SKM-1 (cell line): ENCODE results near the gene USH1G.
"Not testable (repeated sequence)": the region's sequence is repeated elsewhere in the genome, so short reads cannot be mapped to it uniquely, and the experiment has no call there.

Experiments
- DNase-seq: peaks from one replicate; lab custom pipeline; 2025; ENCODE audit not compliant: unreplicated experiment; lab: John Stamatoyannopoulos, UW

The USH1G gene

DNA sequence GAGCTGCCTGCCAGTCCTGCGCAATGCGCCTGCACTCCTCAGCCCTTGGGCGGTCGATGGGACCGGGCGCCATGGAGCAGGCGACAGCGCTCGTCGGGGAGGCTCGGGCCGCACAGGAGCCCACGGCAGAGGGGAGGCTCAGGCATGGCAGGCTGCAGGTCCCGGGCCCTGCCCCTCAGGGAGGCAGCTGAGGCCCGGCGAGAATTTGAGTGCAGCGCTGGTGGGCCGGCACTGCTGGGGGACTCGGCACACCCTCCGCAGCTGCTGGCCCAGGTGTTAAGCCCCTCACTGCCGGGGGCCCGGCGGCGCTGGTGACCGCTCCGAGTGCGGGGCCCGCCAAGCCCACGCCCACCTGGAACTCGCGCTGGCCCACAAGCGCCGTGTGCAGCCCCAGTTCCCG lies 16.0 kb downstream of the USH1G start:
- DNase-seq = no peak

DNA sequence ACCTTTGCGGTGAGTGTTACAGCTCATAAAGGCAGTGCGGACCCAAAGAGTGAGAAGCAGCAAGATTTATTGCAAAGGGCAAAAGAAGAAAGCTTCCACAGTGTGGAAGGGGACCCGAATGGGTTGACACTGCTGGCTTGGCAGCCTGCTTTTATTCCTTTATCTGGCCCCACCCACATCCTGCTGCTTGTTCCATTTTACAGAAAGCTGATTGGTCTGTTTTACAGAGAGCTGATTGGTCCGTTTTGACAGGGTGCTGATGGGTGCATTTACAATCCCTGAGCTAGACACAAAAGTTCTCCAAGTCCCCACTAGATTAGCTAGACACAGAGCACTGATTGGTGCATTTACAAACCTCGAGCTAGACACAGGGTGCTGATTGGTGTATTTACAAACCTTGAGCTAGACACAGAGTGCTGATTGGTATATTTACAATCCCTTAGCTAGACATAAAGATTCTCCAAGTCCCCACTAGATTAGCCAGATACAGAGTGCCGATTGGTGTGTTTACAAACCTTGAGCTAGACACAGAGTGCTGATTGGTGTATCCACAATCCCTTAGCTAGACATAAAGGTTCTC lies 16.8 kb downstream of the USH1G start:
- DNase-seq = not testable (repeated sequence)

DNA sequence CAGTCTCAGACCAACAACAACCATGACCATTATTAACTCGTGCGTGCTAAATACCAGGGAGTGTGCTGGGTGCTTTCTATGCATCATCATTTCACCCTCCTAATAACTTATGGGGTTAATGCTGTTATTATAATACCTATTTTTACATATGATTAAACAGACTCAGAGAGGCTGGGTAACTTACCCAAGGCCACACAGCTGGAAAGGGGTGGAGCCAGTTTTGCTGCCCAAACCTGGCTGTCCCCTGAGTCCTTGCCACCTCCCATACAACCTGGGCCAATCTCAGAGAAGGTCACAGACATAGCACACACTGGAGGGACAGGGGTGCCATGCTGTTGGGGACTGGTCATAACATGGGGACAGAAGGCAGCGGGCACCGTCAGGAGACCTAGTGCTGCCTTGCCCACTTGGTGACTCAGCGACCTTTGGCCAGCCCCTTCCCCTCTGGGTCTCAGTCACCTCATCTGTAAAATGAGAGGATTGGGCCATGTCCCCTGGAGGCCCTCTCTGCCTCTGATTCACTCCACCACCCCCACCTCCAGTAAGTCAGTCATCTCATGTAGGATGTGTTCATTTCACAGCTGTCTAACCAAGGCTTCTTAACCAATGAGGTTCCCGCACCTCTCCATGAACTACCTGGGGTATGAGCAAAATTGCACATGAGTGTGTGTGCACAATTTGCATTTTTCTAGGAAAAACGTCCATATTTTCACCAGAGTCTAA lies 18.2 kb downstream of the USH1G start:
- no peak for DNase-seq

DNA sequence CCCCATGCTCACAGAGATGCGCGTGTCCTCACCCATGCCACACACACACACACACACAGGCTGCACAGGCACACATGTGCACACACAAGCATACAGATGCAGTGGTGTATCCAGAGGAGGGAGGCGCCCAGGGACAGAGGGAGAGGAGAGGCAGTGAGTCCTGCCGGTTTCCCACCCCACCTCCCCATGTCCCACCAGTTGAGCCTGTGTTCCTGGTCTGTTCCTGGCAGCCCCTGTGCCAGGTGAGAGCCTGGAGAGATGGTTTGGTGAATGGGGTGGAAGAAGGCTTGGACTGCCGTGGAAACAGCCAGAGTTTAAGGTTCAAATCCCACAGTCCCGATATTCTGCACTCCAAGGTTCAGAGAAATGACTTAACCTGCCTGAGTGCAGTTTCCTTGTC lies 19.4 kb downstream of the USH1G start:
- DNase-seq = no peak

DNA sequence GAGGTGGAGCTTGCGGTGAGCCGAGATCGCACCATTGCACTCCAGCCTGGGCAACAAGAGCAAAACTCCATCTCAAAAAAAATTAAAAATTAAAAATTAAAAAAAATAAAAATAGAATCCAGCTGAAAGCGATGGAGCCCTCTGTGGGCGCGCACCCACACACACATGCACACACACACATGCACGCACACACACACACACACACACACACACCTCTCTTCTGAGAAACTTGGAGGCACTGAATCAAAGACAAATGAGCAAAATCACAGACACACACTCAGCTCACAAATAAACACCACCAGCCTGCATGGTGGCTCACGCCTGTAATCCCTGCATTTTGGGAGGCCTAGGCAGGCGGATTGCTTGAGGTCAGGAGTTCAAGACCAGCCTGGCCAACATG lies 20.0 kb downstream of the USH1G start:
- DNase-seq = no peak

DNA sequence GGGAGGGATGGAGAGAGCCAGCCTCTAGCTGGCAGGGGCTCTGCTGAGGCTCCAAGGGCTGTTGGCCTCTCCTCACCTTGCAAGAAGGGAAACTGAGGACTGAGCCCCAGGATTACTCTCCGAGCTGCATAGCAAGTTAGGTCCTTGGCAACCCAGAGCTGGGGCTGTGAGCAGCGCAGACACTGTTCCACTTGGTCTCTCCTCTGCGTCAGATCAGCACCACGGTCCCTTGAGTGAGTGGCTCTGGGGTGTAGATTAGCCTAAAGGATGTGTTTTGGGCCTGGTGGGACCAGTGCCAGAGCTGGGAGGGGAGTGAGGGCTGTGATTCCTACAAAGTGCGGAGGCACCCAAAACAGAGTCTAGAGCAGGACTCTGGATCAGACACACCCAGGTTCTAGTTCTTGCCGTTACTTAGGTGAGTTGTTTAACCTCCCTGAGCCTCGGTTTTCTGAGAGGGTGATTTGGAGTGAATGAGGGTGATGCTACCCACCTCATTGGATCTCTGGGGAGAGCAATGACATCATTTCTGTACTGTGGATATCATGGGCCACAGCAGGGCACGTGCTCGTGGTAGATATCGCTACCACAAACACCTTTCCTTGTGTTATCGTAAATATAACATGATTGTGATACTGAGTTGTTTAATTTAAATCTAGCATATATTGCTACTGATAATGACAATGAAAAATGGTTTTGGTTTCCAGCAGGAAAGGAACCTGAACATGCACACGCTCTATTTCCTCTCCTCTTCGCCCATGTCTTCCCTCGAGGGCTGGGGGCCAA lies 21.5 kb downstream of the USH1G start:
- no peak for DNase-seq

DNA sequence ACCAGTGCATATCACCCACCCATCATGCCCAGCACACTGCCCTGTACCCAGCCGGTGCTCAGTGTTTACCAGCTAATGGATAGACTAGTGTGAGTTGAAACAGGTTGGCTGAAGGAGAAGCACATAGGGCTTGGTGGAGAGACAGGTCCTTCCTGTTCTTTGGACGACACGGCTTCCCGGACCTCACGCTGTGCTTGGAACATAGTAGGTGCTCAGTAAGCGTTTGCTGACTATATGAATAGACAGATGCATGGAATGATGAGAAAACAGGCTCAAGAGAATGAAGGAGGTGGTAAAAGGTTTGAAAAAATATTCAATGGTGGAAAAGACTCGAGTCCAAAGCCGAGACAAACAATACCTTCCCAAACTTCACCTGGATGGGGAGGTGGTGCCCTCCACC lies 22.8 kb downstream of the USH1G start:
- no peak for DNase-seq

DNA sequence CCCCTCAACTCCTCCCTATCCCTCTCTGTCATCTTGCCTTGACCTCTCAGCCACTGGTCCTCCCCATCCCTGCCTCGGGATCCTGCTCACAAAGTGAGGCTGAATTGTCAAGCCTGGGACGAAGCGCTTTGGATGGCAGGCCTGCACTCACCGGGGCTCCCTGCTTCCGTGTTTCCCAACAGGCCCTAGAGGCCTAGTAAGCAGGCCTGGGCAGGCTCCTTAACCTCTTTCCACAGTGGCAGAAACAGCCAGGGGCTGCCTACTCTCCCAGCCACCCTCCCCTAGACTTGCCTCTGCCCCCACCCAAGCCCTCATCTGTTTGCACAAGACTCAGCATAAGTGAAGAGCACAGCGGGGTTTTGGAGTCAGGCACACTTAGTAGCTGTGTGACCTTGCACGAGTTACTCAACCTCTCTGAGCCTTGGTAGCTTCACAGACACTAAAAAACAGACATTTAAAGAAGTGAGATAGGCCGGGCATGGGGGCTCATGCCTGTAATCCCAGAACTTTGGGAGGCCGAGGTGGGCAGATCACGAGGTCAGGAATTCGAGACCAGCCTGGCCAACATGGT lies 24.6 kb downstream of the USH1G start:
- no peak for DNase-seq

DNA sequence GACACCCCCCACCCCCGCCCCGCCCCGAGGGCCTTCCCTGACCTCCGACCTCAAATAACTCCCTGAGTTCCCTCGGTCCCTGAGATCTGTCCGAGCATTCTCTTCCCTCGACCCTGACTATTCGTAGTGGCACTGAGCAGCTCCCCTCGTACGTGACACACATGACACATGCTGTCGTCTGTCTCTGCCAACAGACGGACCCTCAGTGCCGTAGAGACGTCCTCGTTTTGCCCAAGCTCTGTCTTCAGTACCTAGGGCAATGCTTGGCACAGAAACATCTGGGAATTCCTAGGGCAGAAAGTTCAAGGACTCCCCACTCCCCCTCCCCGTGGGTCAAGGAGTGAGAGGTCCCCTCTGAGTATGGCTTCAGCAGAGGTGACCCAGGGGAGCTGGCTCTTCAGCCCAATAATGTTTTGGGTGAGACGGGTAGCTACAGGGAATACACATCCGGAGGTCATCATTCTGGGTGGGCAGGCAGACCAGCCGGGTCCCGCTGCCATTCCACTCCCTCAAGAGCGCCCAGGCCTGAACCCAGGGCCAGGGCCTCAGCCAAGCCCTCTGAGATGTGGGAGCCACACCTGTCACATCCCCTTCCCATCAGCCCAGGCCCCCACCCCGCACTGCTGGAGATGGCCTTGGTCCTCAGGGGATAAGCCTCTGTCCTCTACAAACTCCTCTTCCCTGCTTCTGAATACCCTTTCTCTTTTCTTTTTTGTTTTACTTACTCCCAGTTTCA lies 29.0 kb downstream of the USH1G start:
- DNase-seq = no peak

DNA sequence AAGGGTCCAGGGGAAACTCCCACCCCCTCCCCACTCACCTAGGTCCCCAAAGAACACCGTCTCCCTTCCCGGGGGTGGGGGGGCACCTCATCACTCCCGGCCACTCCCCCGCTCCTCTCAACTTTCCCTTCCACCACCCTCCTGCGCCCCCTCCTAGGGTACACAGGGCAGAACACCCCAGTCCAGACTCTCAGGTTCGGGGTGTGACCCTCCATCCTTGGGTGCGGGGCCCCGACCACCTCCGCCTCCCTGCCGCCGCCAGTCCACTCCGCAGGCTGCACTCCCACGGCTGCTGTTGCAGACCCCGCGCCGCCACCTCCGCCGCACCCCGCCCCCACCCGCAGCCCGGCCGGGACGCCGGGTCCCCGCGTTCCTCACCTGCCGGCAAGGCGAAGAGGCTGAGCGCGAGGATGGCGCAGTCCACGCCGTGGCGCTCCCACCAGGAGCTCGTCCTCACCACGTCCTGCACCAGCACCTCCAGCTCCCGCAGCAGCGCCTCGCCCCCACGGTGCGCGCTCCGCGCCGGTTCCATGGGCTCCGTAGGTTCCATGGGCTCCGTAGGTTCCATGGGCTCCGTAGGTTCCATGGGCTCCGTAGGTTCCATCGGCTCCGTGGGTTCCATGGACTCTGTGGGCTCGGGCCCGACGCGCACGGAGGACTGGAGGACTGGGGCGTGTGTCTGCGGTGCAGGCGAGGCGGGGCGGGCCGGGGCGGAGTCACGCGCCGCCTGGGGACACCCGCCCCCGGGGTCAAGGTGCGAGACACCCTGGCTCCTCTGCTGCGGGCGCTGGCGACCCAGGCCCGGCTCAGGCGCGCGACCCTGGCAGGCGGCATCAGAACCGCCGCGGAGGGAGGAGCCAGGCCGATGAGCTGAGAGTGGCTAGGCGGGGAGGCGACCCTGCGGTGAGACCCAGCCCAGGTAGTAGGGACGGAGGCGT lies 29.8 kb downstream of the USH1G start, which contains the start of gene FADS6:
Gene FADS6 (minus strand): TSS at position 660 of the 938 bp plus-strand sequence. CDS start 38 bp downstream, at position 622.
- DNase-seq = no peak

DNA sequence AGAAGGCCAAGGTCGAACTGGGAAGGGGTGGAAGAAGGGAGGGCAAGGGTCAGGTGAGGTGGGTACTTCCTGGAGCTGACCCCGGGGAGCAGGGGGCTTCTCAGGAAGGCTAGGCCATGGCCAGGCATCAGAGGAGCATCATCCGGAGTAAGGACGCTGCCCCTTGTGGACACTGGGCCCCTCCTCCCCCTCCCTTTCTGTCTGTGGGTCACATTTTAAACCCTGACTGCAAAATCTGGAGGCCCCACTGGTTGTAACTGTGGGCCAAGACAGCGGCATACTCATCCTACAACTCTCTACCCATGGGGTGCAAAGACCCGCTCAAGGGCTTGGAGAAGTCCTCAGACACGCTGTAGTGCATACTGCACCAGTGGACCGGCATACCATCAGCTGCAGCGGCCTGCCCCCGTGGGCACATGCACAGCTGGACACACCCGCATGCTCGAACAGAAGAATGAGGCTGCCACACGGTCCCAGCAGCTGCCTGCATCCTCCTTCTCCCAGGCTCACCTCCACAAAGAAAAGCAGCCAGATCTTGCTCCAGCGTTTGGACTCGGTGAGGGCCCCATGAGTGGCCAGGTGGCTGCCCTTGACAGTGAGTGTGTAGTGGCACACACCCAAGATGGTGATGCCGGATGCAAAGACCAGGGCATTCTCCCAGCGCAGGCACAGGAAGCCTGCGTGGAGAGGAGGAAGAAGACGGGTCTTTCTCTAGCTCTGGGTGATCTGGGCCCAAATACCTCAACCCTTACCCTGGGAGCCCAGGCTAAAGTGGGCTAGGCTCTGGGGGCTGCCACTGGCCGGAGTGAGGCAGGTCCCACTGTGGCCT lies 30.8 kb downstream of the USH1G start:
- DNase-seq = no peak

DNA sequence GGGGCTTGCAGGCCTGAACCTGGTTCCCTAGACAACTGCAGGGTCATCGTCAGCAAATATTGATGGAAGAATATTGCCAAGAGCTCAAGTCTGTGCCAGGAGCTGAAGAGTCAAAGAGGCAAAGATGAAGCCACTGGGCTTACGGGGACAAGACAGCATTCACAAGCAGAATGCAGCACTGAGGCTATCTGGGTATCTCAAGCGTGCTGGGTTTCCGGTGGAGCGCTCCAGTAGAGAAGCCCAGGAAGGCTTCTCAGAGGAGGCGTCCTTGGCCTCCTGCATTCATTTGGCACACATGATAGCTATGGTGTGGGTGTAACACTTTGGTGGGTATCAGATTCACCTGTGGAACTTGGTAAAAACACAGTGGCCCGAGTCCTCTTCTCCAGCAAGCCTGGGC lies 32.5 kb downstream of the USH1G start:
- DNase-seq = no peak

DNA sequence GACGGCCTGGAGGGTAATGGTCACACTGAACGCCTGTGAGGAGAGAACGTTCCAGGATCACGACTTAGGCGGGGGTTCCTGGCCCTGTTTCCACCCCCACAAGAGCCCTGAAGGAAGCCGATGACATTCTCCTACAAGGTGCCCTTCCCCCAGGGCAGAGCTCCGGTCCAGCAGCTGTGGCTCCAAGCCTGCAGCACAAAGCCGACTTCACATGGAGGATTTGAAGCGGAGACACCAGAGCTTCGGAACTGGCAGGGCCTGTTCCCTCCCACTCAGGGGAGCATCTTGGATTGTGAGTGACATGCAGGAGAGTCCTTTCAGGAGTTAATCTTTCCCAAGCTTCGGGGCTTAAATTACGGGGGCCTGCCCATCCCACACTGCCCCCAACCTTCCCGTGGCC lies 34.6 kb downstream of the USH1G start:
- no peak for DNase-seq

DNA sequence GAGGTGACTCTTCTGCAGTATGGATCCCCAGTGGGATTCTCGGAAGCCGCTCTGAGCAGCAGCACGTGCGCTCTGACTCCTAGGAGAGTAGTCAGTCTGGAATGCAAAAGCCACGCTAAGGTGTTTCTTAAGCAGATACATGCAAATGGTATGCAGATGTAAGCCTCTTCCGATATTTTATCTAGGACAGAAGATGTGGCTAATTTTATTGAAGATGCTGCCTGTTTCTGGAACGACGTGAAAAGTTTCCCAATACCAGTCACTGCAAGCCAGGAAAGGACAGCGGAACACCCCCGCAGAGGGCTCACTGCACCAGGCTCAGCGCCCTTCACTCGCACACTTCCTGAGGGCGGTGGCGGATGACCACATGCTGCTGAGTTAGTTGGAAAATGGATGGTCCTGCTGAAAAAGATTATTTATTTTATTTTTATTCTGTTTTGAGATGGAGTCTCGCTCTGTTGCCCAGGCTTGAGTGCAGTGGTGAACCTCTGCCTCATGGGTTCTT lies 39.8 kb downstream of the USH1G start:
- DNase-seq = no peak

DNA sequence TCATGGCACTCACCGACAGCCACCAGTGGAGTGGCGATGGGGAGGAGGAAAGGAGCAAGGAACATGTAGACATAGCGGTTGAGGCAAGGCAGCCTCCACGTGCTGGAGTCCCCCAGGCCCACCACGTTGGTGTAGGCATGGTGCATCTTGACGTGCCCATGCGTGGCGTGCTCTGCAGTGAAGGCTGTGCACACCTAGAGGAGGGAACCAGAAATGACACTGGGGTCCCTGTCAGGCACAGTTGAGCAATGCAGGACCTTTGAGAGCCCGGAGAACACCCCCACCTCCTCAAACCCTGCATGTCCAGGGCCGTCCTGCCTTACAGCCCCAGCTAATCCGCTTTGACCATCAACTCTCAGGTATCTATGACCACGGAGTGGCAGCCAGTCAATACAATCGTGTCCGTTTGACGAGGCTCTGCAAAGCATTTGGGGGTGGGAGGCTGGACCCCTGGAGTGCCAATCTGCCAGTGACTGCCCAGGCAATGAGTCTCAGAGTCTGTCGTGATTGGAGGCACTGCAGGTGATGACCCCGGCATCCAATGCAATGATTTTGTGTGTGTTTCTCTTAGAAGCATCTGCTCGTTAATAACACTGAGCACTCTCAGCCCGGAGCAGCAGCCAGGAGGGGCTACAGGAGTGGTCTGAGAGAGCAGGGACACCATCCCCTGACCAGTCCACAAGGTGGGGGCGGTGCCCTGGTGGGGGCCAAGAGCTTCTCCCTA lies 40.4 kb downstream of the USH1G start:
- no peak for DNase-seq

DNA sequence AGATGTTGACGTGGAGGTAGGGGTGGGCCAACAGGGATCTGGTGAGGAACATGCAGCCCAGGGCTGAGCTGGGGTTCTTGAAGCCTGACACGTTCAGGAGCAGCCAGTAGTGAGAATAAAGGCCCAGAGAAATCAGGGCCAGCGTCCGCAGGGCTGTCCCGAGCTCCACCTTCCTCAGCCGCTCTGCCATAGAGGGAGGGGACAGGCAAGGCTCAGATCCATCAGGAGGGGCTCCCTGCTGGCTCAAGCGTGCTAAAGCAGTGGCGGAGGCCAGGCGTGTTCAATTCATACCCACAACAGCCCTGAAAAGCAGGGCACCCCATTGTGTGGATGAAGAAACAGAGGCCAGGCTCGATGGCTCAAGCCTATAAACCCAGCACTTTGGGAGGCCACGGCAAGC lies 42.0 kb downstream of the USH1G start:
- no peak for DNase-seq

DNA sequence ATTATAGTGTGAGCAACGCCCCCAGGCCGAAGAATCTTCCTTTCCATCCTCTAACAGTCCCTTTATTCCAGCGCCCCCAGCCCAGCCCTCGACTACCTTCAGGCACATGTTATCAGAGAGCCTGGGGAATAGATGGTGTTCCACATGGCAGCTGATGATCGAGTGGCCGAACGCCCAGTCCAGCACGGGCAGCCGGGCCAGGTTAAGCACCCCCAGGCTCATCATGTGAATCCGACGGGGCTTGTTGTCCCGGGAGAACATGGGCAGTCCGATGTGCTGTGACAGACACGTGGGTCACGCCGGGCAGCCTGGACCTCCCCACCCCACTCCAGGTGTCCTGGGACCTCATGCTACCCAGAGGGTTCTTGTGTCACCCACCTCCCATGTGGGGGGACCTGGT lies 43.7 kb downstream of the USH1G start:
- DNase-seq = no peak

DNA sequence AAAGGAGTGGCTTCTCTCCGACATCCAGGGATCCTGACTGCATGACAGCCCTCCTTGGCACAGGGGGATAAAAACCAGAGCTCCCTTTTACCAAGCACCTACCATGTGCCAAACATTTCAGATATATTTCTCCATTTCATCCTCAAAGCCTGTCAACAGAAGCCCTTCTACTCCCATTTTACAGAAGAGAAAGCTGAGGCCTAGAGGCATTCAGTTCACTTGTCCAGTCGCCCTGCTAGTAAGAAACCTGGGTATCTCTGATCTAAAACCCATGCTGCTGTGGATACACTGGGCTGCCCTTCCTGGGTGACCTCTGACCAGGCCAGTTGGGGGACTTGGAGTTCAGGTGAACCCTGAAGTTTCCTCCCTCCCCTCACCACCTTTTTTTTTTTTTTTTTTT lies 44.4 kb downstream of the USH1G start:
- no peak for DNase-seq
